ENCODE data around the gene SLC39A12. TPM values are rescaled to one million over a fixed set of nuclear protein-coding genes. Genes with fewer than 3 reads are reported as not detected.

Gene SLC39A12
- polyA plus RNA-seq, 1 donor (not counting 4 experiments of a cell fraction or from before 2014, with no cell fraction given) = 0.07 TPM

DNA sequence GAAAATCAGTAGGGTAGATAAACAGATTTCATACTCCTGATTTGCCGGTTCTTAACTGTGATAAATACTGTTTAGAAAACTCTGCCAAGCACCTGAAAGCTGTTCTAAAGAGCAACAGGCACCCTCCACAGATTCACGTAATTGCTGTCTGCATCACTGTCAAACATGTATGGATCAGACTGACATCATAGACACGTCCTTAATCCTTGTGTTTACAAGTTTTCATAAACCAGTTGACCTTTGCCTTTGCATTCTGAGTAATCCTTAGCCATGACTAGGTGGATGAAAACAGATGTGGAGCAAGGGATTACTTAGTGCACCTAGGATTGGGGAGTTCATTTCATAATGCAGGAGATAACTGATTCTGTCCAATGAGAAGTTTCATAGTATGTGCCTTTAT lies 41.6 kb downstream of the SLC39A12 start:
- H3K27ac ChIP-seq (ENCODE audit: control insufficient read depth, insufficient read depth, low read length) = no peak overlapping the region
- H3K36me3 ChIP-seq (ENCODE audit: control insufficient read depth in 2 of 2, extremely low read depth in 1 of 2, insufficient read depth in 2 of 2, low read length in 2 of 2) = no peaks in the 10 kb centered on the region
- H3K9ac ChIP-seq (ENCODE audit: control insufficient read depth, extremely low read depth, insufficient read depth, low read length) = no peak overlapping the region
- DNase-seq (ENCODE audit: low read depth, low spot score) (no peak), FAIRE-seq (peak; percentile 20)
- dilution Hi-C loops (cut with MboI; ENCODE audit: extremely low pct_ligation_motif_present, low sequenced_read_pairs) = no loop called here
- H2AFZ ChIP-seq (ENCODE audit: control insufficient read depth, low read length) = no peak overlapping the region
- H3K4me3 ChIP-seq (ENCODE audit: control insufficient read depth in 2 of 3, extremely low read depth in 1 of 3, insufficient read depth in 2 of 3, low read depth in 1 of 3, low read length in 3 of 3) = no peak overlapping the region
- H3K27me3 ChIP-seq (ENCODE audit: control insufficient read depth, extremely low read depth, insufficient read depth, low read length) = no peaks in the 10 kb centered on the region
- H4K20me1 ChIP-seq (ENCODE audit: control insufficient read depth, extremely low read depth, insufficient read depth, low read length) = no peaks in the 10 kb centered on the region
- H3K9me1 ChIP-seq (ENCODE audit: control insufficient read depth, extremely low read depth, insufficient read depth, low read length) = no peaks in the 10 kb centered on the region
- H3K9me3 ChIP-seq (ENCODE audit: control insufficient read depth, low read depth, low read length) = no peaks in the 10 kb centered on the region
- H3K79me2 ChIP-seq (ENCODE audit: control insufficient read depth, insufficient read depth, low read length) = no peaks in the 10 kb centered on the region
- H3K4me1 ChIP-seq (ENCODE audit: control insufficient read depth, extremely low read depth, insufficient read depth, low read length) = peaks cover 10% of the 10 kb centered on the region
- no peak overlapping the region for H3K4me2 ChIP-seq (ENCODE audit: control insufficient read depth, extremely low read depth, insufficient read depth, low read depth, low read length)
- TF ChIP-seq CTCF (optimal IDR thresholded peaks at IDR 0.05 in 1 of 3, IDR thresholded peaks at IDR 0.05 in 1 of 3, conservative IDR thresholded peaks at IDR 0.05 in 1 of 3; ENCODE audit: extremely low read depth in 1 of 3, insufficient read depth in 2 of 3, low read length in 3 of 3) = no peak
- TF ChIP-seq EZH2 (IDR thresholded peaks at IDR 0.05; ENCODE audit: low read length) = no peak

- dilution Hi-C loops (cut with MboI; ENCODE audit: extremely low pct_ligation_motif_present, low sequenced_read_pairs) = no loop called here
- no peak for FAIRE-seq
- no peak for TF ChIP-seq EZH2 (IDR thresholded peaks at IDR 0.05; ENCODE audit: low read length)
- TF ChIP-seq CTCF (optimal IDR thresholded peaks at IDR 0.05 in 1 of 3, IDR thresholded peaks at IDR 0.05 in 1 of 3, conservative IDR thresholded peaks at IDR 0.05 in 1 of 3; ENCODE audit: extremely low read depth in 1 of 3, insufficient read depth in 2 of 3, low read length in 3 of 3) = no peak
- H3K36me3 ChIP-seq (ENCODE audit: control insufficient read depth in 2 of 2, extremely low read depth in 1 of 2, insufficient read depth in 2 of 2, low read length in 2 of 2) = no peaks in the 10 kb centered on the region
- H3K27me3 ChIP-seq (ENCODE audit: control insufficient read depth, extremely low read depth, insufficient read depth, low read length) = no peaks in the 10 kb centered on the region
- H3K4me1 ChIP-seq (ENCODE audit: control insufficient read depth, extremely low read depth, insufficient read depth, low read length) = no peaks in the 10 kb centered on the region
- no peak overlapping the region for H2AFZ ChIP-seq (ENCODE audit: control insufficient read depth, low read length)
- DNase-seq (ENCODE audit: low read depth, low spot score) = no peak
- H3K4me3 ChIP-seq (ENCODE audit: control insufficient read depth in 2 of 3, extremely low read depth in 1 of 3, insufficient read depth in 2 of 3, low read depth in 1 of 3, low read length in 3 of 3) = no peak overlapping the region
- H3K27ac ChIP-seq (ENCODE audit: control insufficient read depth, insufficient read depth, low read length) = no peak overlapping the region
- no peaks in the 10 kb centered on the region for H3K79me2 ChIP-seq (ENCODE audit: control insufficient read depth, insufficient read depth, low read length)
- H4K20me1 ChIP-seq (ENCODE audit: control insufficient read depth, extremely low read depth, insufficient read depth, low read length) = no peaks in the 10 kb centered on the region
- no peak overlapping the region for H3K4me2 ChIP-seq (ENCODE audit: control insufficient read depth, extremely low read depth, insufficient read depth, low read depth, low read length)
- no peak overlapping the region for H3K9ac ChIP-seq (ENCODE audit: control insufficient read depth, extremely low read depth, insufficient read depth, low read length)
- no peaks in the 10 kb centered on the region for H3K9me1 ChIP-seq (ENCODE audit: control insufficient read depth, extremely low read depth, insufficient read depth, low read length)
- no peaks in the 10 kb centered on the region for H3K9me3 ChIP-seq (ENCODE audit: control insufficient read depth, low read depth, low read length)
These were observed 48.9 kb downstream of the SLC39A12 start for GRCh38 chr10:18000601-18001000.

Measured in keratinocyte (primary cell).